Measurements from ENCODE around the gene AKAP5. TPM values are rescaled to one million over a fixed set of nuclear protein-coding genes. Genes with fewer than 3 reads are reported as not detected.
"Not testable (repeated sequence)": the region's sequence is repeated elsewhere in the genome, so short reads cannot be mapped to it uniquely, and the experiment has no call there.

The AKAP5 gene
- total and polyA plus RNA-seq, 2 experiments from 2014 or later, result 0.60 to 9.4 TPM

- H3K27me3 ChIP-seq, result no peaks in the 10 kb centered on the region
- H3K4me3 ChIP-seq, result no peak overlapping the region
- H3K27ac ChIP-seq, result no peak overlapping the region
- TF ChIP-seq EZH2phosphoT487 (IDR thresholded peaks at IDR 0.05; ENCODE audit: low read depth, severe bottlenecking, unreplicated experiment) (no peak), EZH2 (IDR thresholded peaks at IDR 0.05; ENCODE audit: borderline replicate concordance) (no peak), CTCF (IDR thresholded peaks at IDR 0.05; ENCODE audit: poor library complexity) (no peak)
- peaks cover 7% of the 10 kb centered on the region for H3K4me1 ChIP-seq (ENCODE audit: insufficient read depth)
- H3K9me2 ChIP-seq (replicated peaks; ENCODE audit: insufficient read depth), result no peaks in the 10 kb centered on the region
- H3K36me3 ChIP-seq (replicated peaks; ENCODE audit: insufficient read depth, low read depth), result no peaks in the 10 kb centered on the region
- H2AFZ ChIP-seq, result no peak overlapping the region
- H3K79me2 ChIP-seq, result peaks cover 100% of the 10 kb centered on the region
- DNase-seq (ENCODE audit: low spot score), result no peak
- no peaks in the 10 kb centered on the region for H3K9me3 ChIP-seq (ENCODE audit: low read depth)
- peaks cover 90% of the 10 kb centered on the region for H4K20me1 ChIP-seq (ENCODE audit: insufficient read depth, poor library complexity, severe bottlenecking)
- no peak overlapping the region for H3K4me2 ChIP-seq
- 100% methylated on average over 1 of the region's 1 CpG for WGBS (ENCODE audit: low lambda C conversion rate, missing lambda C conversion rate)
Observed at GRCh38 chr14:64516969-64517368, 51.7 kb downstream of the AKAP5 start.

GRCh38 chr14:64517667-64518066 lies 52.4 kb downstream of the AKAP5 start:
- not testable (repeated sequence) for H3K36me3 ChIP-seq (replicated peaks; ENCODE audit: insufficient read depth, low read depth); H3K9me3 ChIP-seq (ENCODE audit: low read depth); DNase-seq (ENCODE audit: low spot score); H3K4me1 ChIP-seq (ENCODE audit: insufficient read depth); H3K27ac ChIP-seq; H2AFZ ChIP-seq; H3K4me3 ChIP-seq; H3K9me2 ChIP-seq (replicated peaks; ENCODE audit: insufficient read depth); H3K27me3 ChIP-seq; H3K4me2 ChIP-seq
- WGBS (ENCODE audit: low lambda C conversion rate, missing lambda C conversion rate), result 93% methylated on average over 6 of the region's 6 CpGs
- Histone ChIP-seq H3K79me2 (peaks cover 100% of the 10 kb centered on the region), H4K20me1 (ENCODE audit: insufficient read depth, poor library complexity, severe bottlenecking) (peaks cover 84% of the 10 kb centered on the region)

GRCh38 chr14:64518229-64518628 lies 52.9 kb downstream of the AKAP5 start:
- H3K27ac ChIP-seq, result no peak overlapping the region
- no peaks in the 10 kb centered on the region for H3K9me2 ChIP-seq (replicated peaks; ENCODE audit: insufficient read depth)
- H3K36me3 ChIP-seq (replicated peaks; ENCODE audit: insufficient read depth, low read depth), result no peaks in the 10 kb centered on the region
- no peak overlapping the region for H3K4me2 ChIP-seq
- peaks cover 100% of the 10 kb centered on the region for H3K79me2 ChIP-seq
- WGBS (ENCODE audit: low lambda C conversion rate, missing lambda C conversion rate), result 86% methylated on average over 4 of the region's 4 CpGs
- no peak overlapping the region for H3K4me3 ChIP-seq
- TF ChIP-seq CTCF (IDR thresholded peaks at IDR 0.05; ENCODE audit: poor library complexity) (no peak), EZH2phosphoT487 (IDR thresholded peaks at IDR 0.05; ENCODE audit: low read depth, severe bottlenecking, unreplicated experiment) (no peak), EZH2 (IDR thresholded peaks at IDR 0.05; ENCODE audit: borderline replicate concordance) (no peak)
- peaks cover 79% of the 10 kb centered on the region for H4K20me1 ChIP-seq (ENCODE audit: insufficient read depth, poor library complexity, severe bottlenecking)
- DNase-seq (ENCODE audit: low spot score), result no peak
- peaks cover 7% of the 10 kb centered on the region for H3K4me1 ChIP-seq (ENCODE audit: insufficient read depth)
- H2AFZ ChIP-seq, result no peak overlapping the region
- no peaks in the 10 kb centered on the region for H3K27me3 ChIP-seq
- H3K9me3 ChIP-seq (ENCODE audit: low read depth), result no peaks in the 10 kb centered on the region

GRCh38 chr14:64520699-64521098 lies 55.4 kb downstream of the AKAP5 start:
- no peak overlapping the region for H3K4me3 ChIP-seq
- H3K27me3 ChIP-seq, result no peaks in the 10 kb centered on the region
- peaks cover 87% of the 10 kb centered on the region for H3K79me2 ChIP-seq
- H3K27ac ChIP-seq, result no peak overlapping the region
- H2AFZ ChIP-seq, result no peak overlapping the region
- 93% methylated on average over 4 of the region's 4 CpGs for WGBS (ENCODE audit: low lambda C conversion rate, missing lambda C conversion rate)
- no peaks in the 10 kb centered on the region for H3K4me1 ChIP-seq (ENCODE audit: insufficient read depth)
- H3K9me3 ChIP-seq (ENCODE audit: low read depth), result no peaks in the 10 kb centered on the region
- peaks cover 54% of the 10 kb centered on the region for H4K20me1 ChIP-seq (ENCODE audit: insufficient read depth, poor library complexity, severe bottlenecking)
- TF ChIP-seq CTCF (IDR thresholded peaks at IDR 0.05; ENCODE audit: poor library complexity) (no peak), EZH2 (IDR thresholded peaks at IDR 0.05; ENCODE audit: borderline replicate concordance) (no peak), EZH2phosphoT487 (IDR thresholded peaks at IDR 0.05; ENCODE audit: low read depth, severe bottlenecking, unreplicated experiment) (no peak)
- DNase-seq (ENCODE audit: low spot score), result no peak
- no peaks in the 10 kb centered on the region for H3K9me2 ChIP-seq (replicated peaks; ENCODE audit: insufficient read depth)
- H3K4me2 ChIP-seq, result no peak overlapping the region
- no peaks in the 10 kb centered on the region for H3K36me3 ChIP-seq (replicated peaks; ENCODE audit: insufficient read depth, low read depth)

Data from hepatocyte (in vitro differentiated cells).